ENCODE results near the gene SYNDIG1. TPM values are rescaled to one million over a fixed set of nuclear protein-coding genes. Genes with fewer than 3 reads are reported as not detected.

The SYNDIG1 gene
- total RNA-seq, 1 experiment from 2014 or later = 5.4 TPM

DNA sequence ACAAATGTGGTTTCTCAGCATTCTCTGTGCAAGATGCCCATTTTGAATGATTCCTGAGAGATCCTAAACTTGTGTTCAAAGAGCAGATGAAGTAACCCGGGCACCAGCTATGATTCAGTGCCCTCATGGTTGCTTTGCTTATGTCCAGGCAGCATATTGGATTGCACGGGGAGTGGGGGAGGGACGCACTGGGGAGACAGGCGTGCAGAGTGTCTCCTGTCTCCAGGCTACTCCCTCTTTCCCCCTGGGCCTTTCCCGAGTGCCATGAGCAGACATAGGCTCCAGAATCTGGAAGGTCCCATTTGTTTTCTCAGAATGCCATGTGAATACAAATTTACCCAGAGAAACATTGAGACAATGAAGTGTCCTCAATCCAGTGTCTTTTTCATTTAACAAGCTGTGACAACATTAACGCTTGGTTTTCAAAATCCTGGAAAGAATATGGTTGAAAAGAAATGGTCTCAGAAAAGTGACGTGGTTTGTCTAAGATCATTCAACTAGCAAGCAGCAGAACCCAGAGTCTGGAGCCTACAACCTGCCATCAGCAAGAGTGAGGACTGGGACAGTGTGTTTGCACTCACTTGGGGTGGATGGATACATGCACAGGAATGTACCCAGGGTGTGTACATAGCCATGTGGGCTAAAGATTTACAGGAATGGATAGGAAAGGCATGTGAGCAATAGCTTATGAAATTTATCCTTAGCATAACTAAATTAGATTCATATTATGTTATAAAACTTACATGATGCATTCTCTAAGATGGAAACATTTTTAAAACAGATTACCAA lies 4.2 kb downstream of the SYNDIG1 start:
- no peak overlapping the region for H3K4me3 Mint-ChIP-seq
- H3K27me3 Mint-ChIP-seq (ENCODE audit: low read depth) = peaks cover 59% of the 10 kb centered on the region
- Histone ChIP-seq H3K4me1 (ENCODE audit: insufficient read depth, low read length) (peaks cover under 1% of the 10 kb centered on the region; the same call in 1 of the 2 replicates), H2BK5ac (ENCODE audit: insufficient read length, low read length) (no peak overlapping the region), H2AFZ (ENCODE audit: low read length) (no peak overlapping the region), H3K9ac (ENCODE audit: extremely low read depth, insufficient read length, low read length) (no peak overlapping the region), H4K20me1 (ENCODE audit: control insufficient read depth, insufficient read depth, insufficient read length) (no peaks in the 10 kb centered on the region), H2BK20ac (ENCODE audit: low read depth, low read length, poor library complexity, severe bottlenecking) (no peak overlapping the region), H3K79me1 (ENCODE audit: insufficient read depth, low read depth, low read length, poor library complexity, severe bottlenecking) (no peaks in the 10 kb centered on the region), H2BK120ac (ENCODE audit: low read depth, low read length, poor library complexity, severe bottlenecking) (no peak overlapping the region), H3K4me2 (ENCODE audit: insufficient read depth, insufficient read length, low read length) (no peak overlapping the region), H3K23ac (ENCODE audit: insufficient read length, low read depth, low read length) (no peak overlapping the region), H3K9me3 (ENCODE audit: control insufficient read depth, low read depth, low read length) (no peaks in the 10 kb centered on the region), H3K27me3 (ENCODE audit: insufficient read depth, low read length) (peaks cover 6% of the 10 kb centered on the region; the same call in 1 of the 2 replicates), H2AK5ac (ENCODE audit: insufficient read length, low read length) (no peak overlapping the region), H4K5ac (ENCODE audit: insufficient read length, low read depth, low read length) (no peak overlapping the region), H3K56ac (ENCODE audit: insufficient read length, low read depth, low read length) (no peak overlapping the region), H3K18ac (ENCODE audit: insufficient read length, low read depth, low read length) (no peak overlapping the region), H3K4ac (ENCODE audit: low read depth, low read length) (no peak overlapping the region), H2BK15ac (ENCODE audit: low read depth, low read length) (no peak overlapping the region), H4K8ac (replicated peaks; ENCODE audit: insufficient read length, low read depth, low read length) (no peak overlapping the region), H3K79me2 (ENCODE audit: insufficient read depth, low read length) (no peaks in the 10 kb centered on the region; the same call in 1 of the 2 replicates), H3K23me2 (ENCODE audit: insufficient read length, low read depth, low read length, poor library complexity, severe bottlenecking) (peaks cover 24% of the 10 kb centered on the region), H3K27ac (ENCODE audit: insufficient read length, low read depth, low read length) (no peak overlapping the region), H2BK12ac (ENCODE audit: insufficient read length, low read depth, low read length) (no peak overlapping the region), H4K91ac (ENCODE audit: insufficient read length, low read depth, low read length) (no peak overlapping the region), H3K14ac (ENCODE audit: insufficient read depth, low read length) (no peak overlapping the region), H3T11ph (ENCODE audit: low read length) (no peak overlapping the region)
- WGBS (ENCODE audit: extremely low coverage, insufficient read length, low lambda C conversion rate) = no CpG with 5 or more reads among the region's 7 CpGs
- H3K9me3 Mint-ChIP-seq = no peaks in the 10 kb centered on the region; a peak in 2 of 5 replicates
- H3K27ac Mint-ChIP-seq = no peak overlapping the region; a peak in 1 of 7 replicates
- H3K4me1 Mint-ChIP-seq = peaks cover 42 to 51% of the 10 kb centered on the region in 2 experiments
- no peak for TF ChIP-seq CTCF (conservative IDR thresholded peaks at IDR 0.05)
- no peak for DNase-seq
- H3K36me3 Mint-ChIP-seq (ENCODE audit: insufficient read depth in 1 of 3, low read depth in 3 of 3) = no peaks in the 10 kb centered on the region
